A549 (cell line): ENCODE results near the gene GNB5.

Source experiments
- CBX8 ChIP-seq: fragments of 200-600 bp; sonication (generic); IDR thresholded peaks from 2 replicates; pipeline ENCODE4 v1.6.1; 2016
- CEBPB ChIP-seq, 2 experiments: fragments of >200 bp in 1 of 2; sonication (Bioruptor Twin) in 1 of 2; formaldehyde crosslinking in 1 of 2; IDR thresholded peaks; 2 replicates each; pipeline ENCODE4 v1.6.1; 2012 to 2016
- CTCF ChIP-seq: fragments of >200 bp; sonication (Bioruptor Twin); formaldehyde crosslinking; IDR thresholded peaks from 3 replicates; pipeline ENCODE4 v1.5.1; 2016
- E2F6 ChIP-seq: IDR thresholded peaks from 2 replicates; pipeline ENCODE4 v1.6.1; 2012; ENCODE audit warnings: low read depth, borderline replicate concordance
- JUNB ChIP-seq: fragments of >200 bp; sonication (Bioruptor Twin); formaldehyde crosslinking; IDR thresholded peaks from 2 replicates; pipeline ENCODE4 v1.6.1; 2016
- POLR2A ChIP-seq: IDR thresholded peaks from 2 replicates; pipeline ENCODE4 v1.6.1; 2012; ENCODE audit warnings: mild to moderate bottlenecking, low read length
- RCOR1 ChIP-seq: fragments of 150-350 bp; IDR thresholded peaks from 2 replicates; pipeline ENCODE4 v1.6.1; 2014; ENCODE audit warnings: antibody characterized with exemption, low read length, low read depth
- SMC3 ChIP-seq: fragments of >200 bp; sonication (Bioruptor Twin); formaldehyde crosslinking; IDR thresholded peaks from 3 replicates; pipeline ENCODE4 v1.6.1; 2018; ENCODE audit warnings: inconsistent platforms
- ZC3H11A ChIP-seq: fragments of 450-650 bp; IDR thresholded peaks from 2 replicates; pipeline ENCODE4 v1.6.1; 2014; ENCODE audit warnings: antibody characterized with exemption, mild to moderate bottlenecking

GRCh38 chr15:52143873-52144272 is 47.3 kb downstream of the GNB5 start:
- TF ChIP-seq CTCF, result no peak
- TF ChIP-seq E2F6, result no peak
- no peak for TF ChIP-seq CEBPB (IDR thresholded peaks at IDR 0.05)
- no peak for TF ChIP-seq RCOR1
- TF ChIP-seq ZC3H11A, result no peak
- no peak for TF ChIP-seq POLR2A
- no peak for TF ChIP-seq CBX8
- no peak for TF ChIP-seq SMC3
- TF ChIP-seq JUNB, result no peak
